CD4-positive, alpha-beta T cell treated with Interleukin-17A for 4 hours (primary cell): Measurements from ENCODE around the gene HUNK.
"Not testable (repeated sequence)": the region's sequence is repeated elsewhere in the genome, so short reads cannot be mapped to it uniquely, and the experiment has no call there.

Source experiments
- DNase-seq: peaks from one replicate; pipeline ENCODE4 v3.0.0-alpha.2; 2020; ENCODE audit warnings: mixed read lengths

Gene HUNK

GRCh38 chr21:32008714-32009113, 135.9 kb downstream of the HUNK start:
- no peak for DNase-seq

DNA sequence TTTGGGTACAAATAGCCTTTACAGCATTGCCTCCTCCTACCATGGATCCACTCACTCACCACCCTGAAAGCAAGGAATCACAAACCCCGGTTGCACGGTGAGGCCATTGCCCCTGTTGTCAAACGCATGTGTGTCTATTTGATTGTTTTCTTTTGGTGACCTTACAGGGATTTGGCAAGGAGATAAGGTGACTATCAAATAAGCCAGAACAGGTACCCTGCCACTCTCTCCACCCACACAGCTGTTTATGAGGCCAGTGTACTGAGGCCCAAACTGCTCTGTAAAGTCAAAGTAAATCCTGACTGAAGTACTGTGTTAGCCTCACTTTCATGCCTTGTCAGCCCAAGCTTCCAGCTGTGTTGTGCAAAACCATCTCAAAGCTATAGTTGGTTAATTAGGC, 136.4 kb downstream of the HUNK start:
- DNase-seq: no peak

- DNase-seq: no peak
Measured at GRCh38 chr21:32015461-32016139, 142.8 kb downstream of the HUNK start.

GRCh38 chr21:32018381-32018780, 145.6 kb downstream of the HUNK start:
- no peak for DNase-seq

- no peak for DNase-seq
Measured at GRCh38 chr21:32020564-32020963, 147.7 kb downstream of the HUNK start.

- DNase-seq: no peak
Measured at GRCh38 chr21:32021319-32021994, 148.6 kb downstream of the HUNK start.

- DNase-seq: no peak
Measured at GRCh38 chr21:32022146-32022545, 149.3 kb downstream of the HUNK start.

- DNase-seq: no peak
Measured at GRCh38 chr21:32030146-32030652, 157.4 kb downstream of the HUNK start.

GRCh38 chr21:32034850-32035249, 162.0 kb downstream of the HUNK start:
- DNase-seq: no peak

DNA sequence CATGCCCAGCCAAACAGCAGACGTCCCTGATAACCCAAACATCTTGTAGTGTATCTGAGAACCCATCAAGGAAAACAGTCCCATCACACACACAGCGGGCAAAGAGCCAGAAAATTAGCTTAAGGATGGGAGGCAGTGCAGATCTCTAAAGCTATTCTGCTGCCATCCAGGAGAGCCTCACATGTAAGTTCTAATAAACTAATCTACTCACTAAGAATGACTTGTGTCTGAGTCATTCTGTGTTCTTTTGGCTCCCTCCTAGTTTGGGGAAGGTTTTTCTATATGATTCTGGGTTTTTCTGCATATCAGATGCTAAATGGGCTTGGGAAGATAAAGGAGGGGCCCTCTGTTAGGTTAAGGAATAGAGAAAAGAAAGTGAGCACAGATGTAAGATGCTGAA, 162.8 kb downstream of the HUNK start:
- DNase-seq: no peak

DNA sequence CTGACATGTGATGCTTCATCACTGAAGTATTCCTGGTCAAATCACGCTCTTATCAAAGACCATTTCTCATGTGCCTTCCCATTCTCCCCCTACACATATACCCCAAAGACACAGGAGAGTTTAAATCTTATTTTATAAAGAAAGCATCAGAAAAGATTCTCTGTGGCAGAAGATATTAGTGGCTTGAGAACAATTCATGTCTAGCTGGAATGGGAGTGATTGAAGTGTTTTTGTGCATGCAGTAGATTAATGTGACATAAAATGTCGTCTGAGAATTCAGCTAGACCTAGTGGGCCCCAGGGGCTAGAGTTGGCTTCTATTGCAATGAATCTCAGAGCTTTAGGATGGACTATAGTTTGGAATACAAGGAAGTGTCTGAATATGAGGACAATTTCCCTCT, 163.9 kb downstream of the HUNK start:
- DNase-seq: no peak

GRCh38 chr21:32038751-32039150, 165.9 kb downstream of the HUNK start:
- not testable (repeated sequence) for DNase-seq

- DNase-seq: no peak
Measured at GRCh38 chr21:32043458-32043857, 170.6 kb downstream of the HUNK start.

DNA sequence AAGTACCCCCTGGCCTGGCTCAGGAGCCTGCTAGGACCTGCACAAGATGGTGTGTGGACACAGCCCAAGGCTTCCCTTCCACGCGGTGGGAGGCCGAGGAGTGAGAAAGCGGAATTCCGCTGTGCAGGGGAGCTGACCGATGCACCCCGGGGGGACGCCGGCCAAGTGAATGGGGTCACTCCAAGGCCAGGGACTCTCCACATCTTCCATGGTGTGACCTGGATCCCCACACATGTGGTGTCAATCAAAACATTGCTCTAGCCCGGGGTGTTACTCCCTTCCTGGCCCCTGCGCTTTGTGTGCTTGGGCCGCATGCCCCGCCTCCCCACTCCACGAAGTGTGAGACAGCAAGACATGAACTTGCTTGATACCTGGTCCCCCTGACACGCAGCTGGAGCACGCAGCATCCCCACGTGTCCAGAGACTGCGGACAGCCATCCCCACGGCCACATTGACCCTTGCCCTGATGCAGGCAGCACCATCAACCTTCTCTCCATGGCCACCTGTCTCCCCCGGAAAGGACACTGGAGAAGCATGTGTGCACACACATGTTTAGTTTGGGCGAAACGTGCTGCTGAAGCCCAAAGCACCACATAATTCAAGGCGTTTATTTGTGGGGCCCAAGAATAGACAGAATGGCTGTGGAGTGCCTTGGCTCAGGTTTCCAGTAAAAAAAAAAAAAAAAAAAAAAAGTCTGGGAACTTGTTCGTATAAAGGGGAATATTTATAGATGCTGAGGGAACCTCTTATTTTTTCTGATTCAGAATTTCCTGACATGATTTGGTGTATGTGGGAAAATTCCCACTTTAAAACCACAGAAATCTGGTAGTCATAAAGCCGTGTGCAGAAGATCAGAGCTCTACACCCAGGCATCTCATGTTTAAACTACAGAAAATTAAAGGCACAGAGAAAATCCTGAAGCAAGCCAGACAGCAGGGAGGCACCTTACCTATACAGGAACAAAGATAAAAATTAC, 171.7 kb downstream of the HUNK start:
- DNase-seq: no peak

DNA sequence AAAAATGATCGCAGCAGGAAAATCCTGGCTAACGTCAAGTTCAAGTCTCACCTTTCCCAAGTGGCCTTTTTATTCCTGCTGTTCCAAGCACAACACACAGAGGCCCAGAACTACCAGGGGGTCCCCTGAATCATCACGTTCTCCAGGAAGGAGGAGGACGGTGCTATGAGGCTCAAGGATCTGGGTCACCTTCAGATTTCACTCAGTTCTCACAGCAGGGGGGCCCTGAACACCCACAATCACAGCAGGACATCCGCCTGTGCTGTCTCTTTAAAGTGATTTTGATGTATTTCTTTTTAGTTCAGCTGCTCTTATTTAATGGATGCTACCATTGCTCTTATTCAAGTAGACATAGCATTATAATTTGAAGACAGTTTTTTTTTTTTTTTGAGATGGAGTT, 173.4 kb downstream of the HUNK start:
- DNase-seq: no peak

DNA sequence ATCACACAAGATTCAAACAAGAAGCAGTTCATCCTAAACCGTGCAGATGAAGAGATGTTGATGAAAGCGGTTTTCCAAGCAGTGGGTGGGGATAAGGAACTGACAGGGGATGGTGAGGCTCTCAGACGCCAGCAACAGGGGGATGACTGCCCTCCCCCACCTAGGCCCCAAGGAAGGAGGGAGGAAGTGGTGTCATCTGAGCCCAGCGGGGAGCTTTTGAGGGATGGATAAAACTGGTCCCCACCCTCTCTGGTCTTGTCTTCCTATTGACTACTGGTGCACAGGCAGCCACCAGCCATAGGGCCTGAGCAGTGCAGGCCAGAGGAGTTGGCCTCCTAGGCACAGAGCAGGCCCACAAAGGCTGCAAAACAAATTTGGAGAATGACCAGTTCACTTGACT, 175.5 kb downstream of the HUNK start:
- DNase-seq: no peak
